Fibroblast of lung (primary cell): Measurements from ENCODE around the gene CYP2A7. TPM values are rescaled to one million over a fixed set of nuclear protein-coding genes. Genes with fewer than 3 reads are reported as not detected.
"Not testable (repeated sequence)": the region's sequence is repeated elsewhere in the genome, so short reads cannot be mapped to it uniquely, and the experiment has no call there.

ENCODE experiments used
- DNase-seq, 2 donors: peaks; one replicate each; pipeline versions ENCODE4 v3.0.0 to v3.0.0-alpha.2; 2010; ENCODE audit warnings: low read depth in 2 of 2
- H2AFZ ChIP-seq: 2 replicates; pipeline ENCODE4 v1.5.1; 2012; ENCODE audit warnings: low read length, control low read depth, inconsistent platforms
- H3K27ac ChIP-seq: 2 replicates; pipeline ENCODE4 v1.5.1; 2011; ENCODE audit warnings: low read length, control low read depth; ENCODE audit not compliant: insufficient read depth
- H3K27me3 ChIP-seq: 2 replicates; pipeline ENCODE4 v1.5.1; 2011; ENCODE audit warnings: mild to moderate bottlenecking, low read length; ENCODE audit not compliant: control insufficient read depth, insufficient read depth
- H3K36me3 ChIP-seq: 2 replicates; pipeline ENCODE4 v1.5.1; 2011; ENCODE audit warnings: low read length; ENCODE audit not compliant: control insufficient read depth, insufficient read depth
- H3K4me1 ChIP-seq: 2 replicates; pipeline ENCODE4 v1.5.1; 2011; ENCODE audit warnings: low read length; ENCODE audit not compliant: control insufficient read depth, insufficient read depth; ENCODE audit errors: extremely low read depth
- H3K4me2 ChIP-seq: 2 replicates; pipeline ENCODE4 v1.5.1; 2011; ENCODE audit warnings: low read length, control low read depth; ENCODE audit not compliant: insufficient read depth; ENCODE audit errors: extremely low read depth
- H3K4me3 ChIP-seq, 4 experiments: fragments of 200-600 bp in 1 of 4; sonication (generic) in 1 of 4; replicated peaks in 1 of 4; 2 replicates each; pipeline ENCODE4 v1.5.1; 2011 to 2016; ENCODE audit warnings: low read length in 4 of 4, low read depth in 3 of 4, mild to moderate bottlenecking in 3 of 4, control low read depth in 2 of 4, inconsistent platforms in 1 of 4, mixed read lengths in 1 of 4; ENCODE audit not compliant: insufficient read depth in 1 of 4; ENCODE audit errors: control extremely low read depth in 1 of 4
- H3K79me2 ChIP-seq: 2 replicates; pipeline ENCODE4 v1.5.1; 2012; ENCODE audit warnings: mild to moderate bottlenecking, low read length, inconsistent platforms; ENCODE audit not compliant: control insufficient read depth, insufficient read depth
- H3K9ac ChIP-seq: 2 replicates; pipeline ENCODE4 v1.5.1; 2011; ENCODE audit warnings: mild to moderate bottlenecking, low read length, control low read depth; ENCODE audit not compliant: insufficient read depth
- H3K9me3 ChIP-seq: 2 replicates; pipeline ENCODE4 v1.5.1; 2012; ENCODE audit warnings: low read depth, low read length; ENCODE audit not compliant: control insufficient read depth, insufficient read depth
- H4K20me1 ChIP-seq: 2 replicates; pipeline ENCODE4 v1.5.1; 2011; ENCODE audit warnings: low read length; ENCODE audit not compliant: control insufficient read depth, insufficient read depth; ENCODE audit errors: extremely low read depth
- EZH2 ChIP-seq: IDR thresholded peaks from 2 replicates; pipeline ENCODE4 v1.5.1; 2012; ENCODE audit warnings: low read length, control low read depth, mild to moderate bottlenecking; ENCODE audit errors: missing control alignments
- polyA minus RNA-seq: library from RNA; depleted of rRNA, polyadenylated mRNA; stranded (reverse); fragments of >200 nt; gene quantifications from 2 replicates; pipeline ENCODE4 v1.2.3, GENCODE V29; 2011; ENCODE audit warnings: low replicate concordance
- polyA plus RNA-seq, 2 donors: library from polyadenylated mRNA; depleted of rRNA in 1 of 2; stranded (reverse) in 1 of 2; unstranded in 1 of 2; fragments of >200 nt; gene quantifications; 2 replicates each; pipeline ENCODE4 v1.2.1, GENCODE V29; 2011 to 2012; ENCODE audit warnings: missing spikeins in 1 of 2
- total RNA-seq: library from RNA; depleted of rRNA; stranded (reverse); fragments of >200 nt; gene quantifications from 2 replicates; pipeline ENCODE4 v1.2.1, GENCODE V29; 2014
- TF ChIP-seq, protein P1 (sequence below), 2 donors: IDR thresholded peaks in 1 of 2; conservative IDR thresholded peaks in 1 of 2; 1 replicate in 1 of 2; 2 replicates in 1 of 2; pipeline ENCODE4 v1.5.1; 2011 to 2012; ENCODE audit warnings: low read length in 2 of 2, control low read depth in 1 of 2, inconsistent platforms in 1 of 2, low read depth in 1 of 2, mild to moderate bottlenecking in 1 of 2

The CYP2A7 gene, protein sequence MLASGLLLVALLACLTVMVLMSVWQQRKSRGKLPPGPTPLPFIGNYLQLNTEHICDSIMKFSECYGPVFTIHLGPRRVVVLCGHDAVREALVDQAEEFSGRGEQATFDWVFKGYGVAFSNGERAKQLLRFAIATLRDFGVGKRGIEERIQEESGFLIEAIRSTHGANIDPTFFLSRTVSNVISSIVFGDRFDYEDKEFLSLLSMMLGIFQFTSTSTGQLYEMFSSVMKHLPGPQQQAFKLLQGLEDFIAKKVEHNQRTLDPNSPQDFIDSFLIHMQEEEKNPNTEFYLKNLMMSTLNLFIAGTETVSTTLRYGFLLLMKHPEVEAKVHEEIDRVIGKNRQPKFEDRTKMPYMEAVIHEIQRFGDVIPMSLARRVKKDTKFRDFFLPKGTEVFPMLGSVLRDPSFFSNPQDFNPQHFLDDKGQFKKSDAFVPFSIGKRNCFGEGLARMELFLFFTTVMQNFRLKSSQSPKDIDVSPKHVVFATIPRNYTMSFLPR
- total RNA-seq (not detected in 2 replicates), polyA plus RNA-seq (not detected in 2 replicates), polyA minus RNA-seq (not detected in 2 replicates)
- not detected in 2 replicates for polyA plus RNA-seq (2012)

DNA sequence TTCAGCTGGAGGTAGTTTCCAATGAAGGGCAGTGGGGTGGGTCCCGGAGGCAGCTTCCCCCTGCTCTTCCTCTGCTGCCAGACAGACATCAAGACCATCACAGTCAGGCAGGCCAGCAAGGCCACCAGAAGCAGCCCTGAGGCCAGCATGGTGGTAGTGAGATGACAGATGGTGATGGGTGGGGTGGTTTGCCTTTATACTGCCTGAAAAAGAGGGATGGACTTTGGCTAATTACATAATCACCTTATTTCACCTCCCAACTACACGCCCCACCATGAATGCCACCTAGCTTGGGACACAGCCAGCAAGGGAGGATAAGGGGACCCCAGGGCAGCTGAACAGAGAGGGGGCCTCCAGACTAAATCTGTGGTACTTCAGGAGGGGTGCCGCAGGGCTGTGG, at the start of gene CYP2A7:
Gene CYP2A7 (minus strand): TSS at position 170 of the 400 bp plus-strand sequence. CDS start 21 bp downstream, at position 149.
- H2AFZ ChIP-seq, H3K4me1 ChIP-seq, H3K36me3 ChIP-seq, H3K27me3 ChIP-seq, H3K9ac ChIP-seq, H3K4me3 ChIP-seq, H4K20me1 ChIP-seq, H3K9me3 ChIP-seq, DNase-seq, H3K4me2 ChIP-seq, H3K27ac ChIP-seq, H3K79me2 ChIP-seq: not testable (repeated sequence)

- not testable (repeated sequence) for H3K27me3 ChIP-seq, H4K20me1 ChIP-seq, H3K4me3 ChIP-seq, H2AFZ ChIP-seq, DNase-seq, H3K9me3 ChIP-seq, H3K36me3 ChIP-seq, H3K79me2 ChIP-seq, H3K9ac ChIP-seq, H3K4me2 ChIP-seq, H3K27ac ChIP-seq, H3K4me1 ChIP-seq
These were observed 48.8 kb upstream of the CYP2A7 start for GRCh38 chr19:40930799-40931198.

GRCh38 chr19:40929942-40930341, 47.9 kb upstream of the CYP2A7 start:
- H3K79me2 ChIP-seq, H3K9me3 ChIP-seq, H3K27me3 ChIP-seq, H3K27ac ChIP-seq, H3K4me3 ChIP-seq, H3K9ac ChIP-seq, H3K4me1 ChIP-seq, H3K36me3 ChIP-seq, DNase-seq, H3K4me2 ChIP-seq, H4K20me1 ChIP-seq, H2AFZ ChIP-seq: not testable (repeated sequence)

- H3K4me2 ChIP-seq: no peak overlapping the region
- H4K20me1 ChIP-seq: no peaks in the 10 kb centered on the region
- H3K27me3 ChIP-seq: no peaks in the 10 kb centered on the region
- H3K9ac ChIP-seq: no peak overlapping the region
- no peaks in the 10 kb centered on the region for H3K9me3 ChIP-seq
- no peaks in the 10 kb centered on the region for H3K36me3 ChIP-seq
- H3K27ac ChIP-seq: no peak overlapping the region
- no peak overlapping the region for H2AFZ ChIP-seq
- H3K79me2 ChIP-seq: no peaks in the 10 kb centered on the region
- no peaks in the 10 kb centered on the region for H3K4me1 ChIP-seq
- H3K4me3 ChIP-seq: no peak overlapping the region
- no peak for DNase-seq
- no peak for TF ChIP-seq EZH2
- TF ChIP-seq, protein P1, sequence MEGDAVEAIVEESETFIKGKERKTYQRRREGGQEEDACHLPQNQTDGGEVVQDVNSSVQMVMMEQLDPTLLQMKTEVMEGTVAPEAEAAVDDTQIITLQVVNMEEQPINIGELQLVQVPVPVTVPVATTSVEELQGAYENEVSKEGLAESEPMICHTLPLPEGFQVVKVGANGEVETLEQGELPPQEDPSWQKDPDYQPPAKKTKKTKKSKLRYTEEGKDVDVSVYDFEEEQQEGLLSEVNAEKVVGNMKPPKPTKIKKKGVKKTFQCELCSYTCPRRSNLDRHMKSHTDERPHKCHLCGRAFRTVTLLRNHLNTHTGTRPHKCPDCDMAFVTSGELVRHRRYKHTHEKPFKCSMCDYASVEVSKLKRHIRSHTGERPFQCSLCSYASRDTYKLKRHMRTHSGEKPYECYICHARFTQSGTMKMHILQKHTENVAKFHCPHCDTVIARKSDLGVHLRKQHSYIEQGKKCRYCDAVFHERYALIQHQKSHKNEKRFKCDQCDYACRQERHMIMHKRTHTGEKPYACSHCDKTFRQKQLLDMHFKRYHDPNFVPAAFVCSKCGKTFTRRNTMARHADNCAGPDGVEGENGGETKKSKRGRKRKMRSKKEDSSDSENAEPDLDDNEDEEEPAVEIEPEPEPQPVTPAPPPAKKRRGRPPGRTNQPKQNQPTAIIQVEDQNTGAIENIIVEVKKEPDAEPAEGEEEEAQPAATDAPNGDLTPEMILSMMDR (conservative IDR thresholded peaks at IDR 0.05 in 1 of 2, IDR thresholded peaks at IDR 0.05 in 1 of 2; ENCODE audit: low read depth in 1 of 2, low read length in 2 of 2): no peak
These were observed 46.8 kb upstream of the CYP2A7 start for GRCh38 chr19:40928850-40929249.
